ENCODE data around the gene BCAR3.

DNA sequence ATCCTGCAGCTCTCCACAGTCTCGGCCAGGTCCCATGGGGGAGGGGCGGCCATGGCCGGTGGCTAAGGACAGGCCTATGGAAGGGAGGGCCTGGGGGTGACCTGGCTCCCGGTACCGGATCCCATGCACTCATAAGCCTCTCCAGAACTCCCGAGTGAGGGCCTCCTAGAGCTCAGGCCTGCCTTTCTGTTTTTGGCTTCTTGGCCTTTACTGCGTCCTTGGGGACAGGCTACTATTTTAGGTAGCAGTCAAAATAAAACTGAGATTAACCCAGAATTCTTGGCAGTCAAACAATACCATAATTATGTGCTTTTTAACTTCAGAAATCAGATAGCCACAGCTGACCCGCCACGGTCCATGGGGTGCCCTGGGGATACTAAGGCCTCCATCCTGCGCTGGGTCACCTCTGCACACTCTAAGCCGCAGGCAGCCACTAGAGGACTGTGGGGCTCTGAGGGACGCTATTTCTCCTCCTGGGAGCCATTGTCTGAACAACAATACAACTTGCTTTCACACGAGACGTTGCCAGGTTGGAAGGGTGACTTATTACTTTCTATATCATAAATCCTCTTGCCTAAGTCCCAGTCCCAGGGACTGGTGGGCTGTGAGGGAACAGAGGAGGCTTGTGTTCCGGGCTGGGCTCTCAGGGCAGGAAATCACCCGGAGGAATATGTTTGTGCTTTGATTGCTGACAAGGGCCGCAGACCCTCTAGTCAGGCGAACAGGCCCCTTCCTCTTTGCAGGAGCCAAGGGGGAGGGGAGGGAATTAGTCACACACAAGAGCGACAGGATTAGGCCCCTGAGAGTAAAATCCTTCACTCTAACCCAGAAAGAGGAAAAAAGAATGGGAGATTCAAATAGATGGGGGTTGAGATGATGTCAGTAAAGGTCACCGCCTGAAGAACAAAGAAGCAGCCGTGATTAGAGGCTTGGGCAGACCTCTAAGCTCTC is 40.7 kb upstream of the BCAR3 start:
- no peak for TF ChIP-seq EZH2phosphoT487 (IDR thresholded peaks at IDR 0.05; ENCODE audit: low read depth, severe bottlenecking, unreplicated experiment)
- TF ChIP-seq, protein P1, sequence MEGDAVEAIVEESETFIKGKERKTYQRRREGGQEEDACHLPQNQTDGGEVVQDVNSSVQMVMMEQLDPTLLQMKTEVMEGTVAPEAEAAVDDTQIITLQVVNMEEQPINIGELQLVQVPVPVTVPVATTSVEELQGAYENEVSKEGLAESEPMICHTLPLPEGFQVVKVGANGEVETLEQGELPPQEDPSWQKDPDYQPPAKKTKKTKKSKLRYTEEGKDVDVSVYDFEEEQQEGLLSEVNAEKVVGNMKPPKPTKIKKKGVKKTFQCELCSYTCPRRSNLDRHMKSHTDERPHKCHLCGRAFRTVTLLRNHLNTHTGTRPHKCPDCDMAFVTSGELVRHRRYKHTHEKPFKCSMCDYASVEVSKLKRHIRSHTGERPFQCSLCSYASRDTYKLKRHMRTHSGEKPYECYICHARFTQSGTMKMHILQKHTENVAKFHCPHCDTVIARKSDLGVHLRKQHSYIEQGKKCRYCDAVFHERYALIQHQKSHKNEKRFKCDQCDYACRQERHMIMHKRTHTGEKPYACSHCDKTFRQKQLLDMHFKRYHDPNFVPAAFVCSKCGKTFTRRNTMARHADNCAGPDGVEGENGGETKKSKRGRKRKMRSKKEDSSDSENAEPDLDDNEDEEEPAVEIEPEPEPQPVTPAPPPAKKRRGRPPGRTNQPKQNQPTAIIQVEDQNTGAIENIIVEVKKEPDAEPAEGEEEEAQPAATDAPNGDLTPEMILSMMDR (IDR thresholded peaks at IDR 0.05; ENCODE audit: poor library complexity): no peak
